DOHH2 (cell line): ENCODE data around the gene C1QTNF8.

Experiments
- H3F3A ChIP-seq: fragments of 200-600 bp; sonication (generic), shearing (Covaris generic); 2 replicates; pipeline ENCODE4 v1.6.0; 2016; ENCODE audit warnings: antibody characterized with exemption, mild to moderate bottlenecking; ENCODE audit not compliant: control insufficient read depth, insufficient read depth
- H3K27ac ChIP-seq: fragments of 200-600 bp; sonication (generic); 2 replicates; pipeline ENCODE4 v1.5.1; 2014; ENCODE audit warnings: low read depth, mild to moderate bottlenecking, low read length, moderate library complexity
- H3K27me3 ChIP-seq: fragments of 200-600 bp; sonication (generic); 2 replicates; pipeline ENCODE4 v1.6.1; 2014; ENCODE audit warnings: mild to moderate bottlenecking, low read length, mixed read lengths; ENCODE audit not compliant: control insufficient read depth
- H3K36me3 ChIP-seq: fragments of 200-600 bp; sonication (generic); 2 replicates; pipeline ENCODE4 v1.6.1; 2014; ENCODE audit warnings: mild to moderate bottlenecking, low read length, moderate library complexity, mixed read lengths; ENCODE audit not compliant: control insufficient read depth
- H3K4me1 ChIP-seq: fragments of 200-600 bp; sonication (generic); 2 replicates; pipeline ENCODE4 v1.6.1; 2014; ENCODE audit warnings: mild to moderate bottlenecking, low read length, mixed read lengths; ENCODE audit not compliant: control insufficient read depth
- H3K4me2 ChIP-seq: fragments of 200-600 bp; sonication (generic); 2 replicates; pipeline ENCODE4 v1.6.0; 2014; ENCODE audit warnings: mild to moderate bottlenecking, low read length, moderate library complexity
- H3K4me3 ChIP-seq: fragments of 200-600 bp; sonication (generic); 2 replicates; pipeline ENCODE4 v1.5.1; 2014; ENCODE audit warnings: mild to moderate bottlenecking, low read length, mixed read lengths
- H3K79me2 ChIP-seq: fragments of 200-600 bp; sonication (generic); 2 replicates; pipeline ENCODE4 v1.6.1; 2014; ENCODE audit warnings: mild to moderate bottlenecking, low read length, mixed read lengths; ENCODE audit not compliant: control insufficient read depth
- H3K9me2 ChIP-seq: fragments of 200-600 bp; sonication (generic); replicated peaks from 2 replicates; pipeline ENCODE4 v1.6.1; 2014; ENCODE audit warnings: mild to moderate bottlenecking, low read length, mixed read lengths; ENCODE audit not compliant: control insufficient read depth
- H3K9me3 ChIP-seq: fragments of 200-600 bp; sonication (generic); 2 replicates; pipeline ENCODE4 v1.6.1; 2014; ENCODE audit warnings: antibody characterized with exemption, low read length, mixed read lengths; ENCODE audit not compliant: control insufficient read depth, insufficient read depth
- H4K20me1 ChIP-seq: fragments of 200-600 bp; sonication (generic); 2 replicates; pipeline ENCODE4 v1.6.0; 2014; ENCODE audit warnings: low read depth, mild to moderate bottlenecking, antibody characterized with exemption, low read length, moderate library complexity; ENCODE audit not compliant: control insufficient read depth, insufficient read depth
- EZH2phosphoT487 ChIP-seq: fragments of 200-600 bp; sonication (generic); IDR thresholded peaks from 2 replicates; pipeline ENCODE4 v1.6.1; 2017; ENCODE audit warnings: borderline replicate concordance, mild to moderate bottlenecking, antibody characterized with exemption, low read length, moderate library complexity, mixed read lengths
- TF ChIP-seq, protein P1 (sequence below): fragments of 200-600 bp; sonication (generic); IDR thresholded peaks from one replicate; pipeline ENCODE4 v1.5.1; 2014; ENCODE audit warnings: antibody characterized with exemption, mild to moderate bottlenecking, low read depth, low read length; ENCODE audit not compliant: poor library complexity, severe bottlenecking

C1QTNF8 gene

DNA sequence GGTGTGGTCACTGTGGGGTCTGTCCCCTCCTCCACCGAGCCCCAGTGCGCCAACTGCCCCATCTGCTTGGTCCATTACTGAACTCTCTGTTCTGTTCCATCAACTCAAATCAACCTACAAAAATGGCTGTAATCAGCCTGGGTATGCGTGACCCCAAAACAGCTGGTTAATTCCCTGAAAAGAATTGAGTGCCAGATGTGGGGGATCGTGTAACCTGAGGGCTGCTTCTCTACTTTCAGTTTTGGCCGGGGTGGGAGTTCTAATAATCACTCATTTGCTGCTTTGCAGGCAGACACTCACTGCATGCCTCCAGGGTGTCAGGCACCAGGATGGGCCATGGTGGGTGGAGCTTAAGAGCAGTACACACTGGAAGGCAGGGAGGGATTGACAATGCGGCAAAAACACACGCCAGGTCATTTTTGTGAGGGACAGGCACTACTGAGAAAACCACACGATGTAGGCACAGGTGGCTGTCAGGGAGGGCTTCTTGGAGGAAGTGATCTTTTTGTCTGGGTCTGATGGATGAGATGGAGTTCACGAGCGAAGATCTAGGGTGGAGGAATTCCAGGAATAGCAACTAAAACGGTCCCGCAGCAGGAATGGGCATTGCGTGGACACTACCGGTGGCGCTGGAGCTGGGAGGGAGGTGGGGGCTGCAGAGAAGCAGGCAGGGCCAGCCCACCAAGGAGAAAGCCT is 53.8 kb downstream of the C1QTNF8 start:
- TF ChIP-seq, protein P1, sequence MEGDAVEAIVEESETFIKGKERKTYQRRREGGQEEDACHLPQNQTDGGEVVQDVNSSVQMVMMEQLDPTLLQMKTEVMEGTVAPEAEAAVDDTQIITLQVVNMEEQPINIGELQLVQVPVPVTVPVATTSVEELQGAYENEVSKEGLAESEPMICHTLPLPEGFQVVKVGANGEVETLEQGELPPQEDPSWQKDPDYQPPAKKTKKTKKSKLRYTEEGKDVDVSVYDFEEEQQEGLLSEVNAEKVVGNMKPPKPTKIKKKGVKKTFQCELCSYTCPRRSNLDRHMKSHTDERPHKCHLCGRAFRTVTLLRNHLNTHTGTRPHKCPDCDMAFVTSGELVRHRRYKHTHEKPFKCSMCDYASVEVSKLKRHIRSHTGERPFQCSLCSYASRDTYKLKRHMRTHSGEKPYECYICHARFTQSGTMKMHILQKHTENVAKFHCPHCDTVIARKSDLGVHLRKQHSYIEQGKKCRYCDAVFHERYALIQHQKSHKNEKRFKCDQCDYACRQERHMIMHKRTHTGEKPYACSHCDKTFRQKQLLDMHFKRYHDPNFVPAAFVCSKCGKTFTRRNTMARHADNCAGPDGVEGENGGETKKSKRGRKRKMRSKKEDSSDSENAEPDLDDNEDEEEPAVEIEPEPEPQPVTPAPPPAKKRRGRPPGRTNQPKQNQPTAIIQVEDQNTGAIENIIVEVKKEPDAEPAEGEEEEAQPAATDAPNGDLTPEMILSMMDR: no peak
- no peak for TF ChIP-seq EZH2phosphoT487
- no peak overlapping the region for H3K27ac ChIP-seq

DNA sequence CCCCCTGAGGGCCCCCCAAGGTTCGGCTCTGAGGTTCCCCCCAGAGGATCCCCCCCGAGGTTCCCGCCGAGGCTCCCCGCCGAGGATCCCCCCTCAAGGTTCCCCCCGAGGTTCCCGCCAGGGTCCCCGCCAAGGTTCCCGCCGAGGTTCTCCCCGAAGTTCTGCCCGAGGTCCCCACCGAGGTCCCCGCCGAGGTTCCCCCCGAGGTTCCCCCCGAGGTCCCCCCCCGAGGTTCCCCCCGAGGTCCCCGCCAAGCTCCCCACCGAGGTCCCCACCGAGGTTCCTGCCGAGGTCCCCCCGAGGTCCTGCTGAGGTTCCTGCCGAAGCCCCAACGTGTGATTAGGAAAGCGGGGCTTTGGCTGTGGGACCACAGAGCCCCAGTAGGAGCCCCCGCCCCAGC is 55.7 kb downstream of the C1QTNF8 start:
- no peak overlapping the region for H3K27ac ChIP-seq
- H4K20me1 ChIP-seq: no peaks in the 10 kb centered on the region
- no peaks in the 10 kb centered on the region for H3K27me3 ChIP-seq
- H3K4me1 ChIP-seq: no peaks in the 10 kb centered on the region
- no peaks in the 10 kb centered on the region for H3K9me2 ChIP-seq
- H3K9me3 ChIP-seq: no peaks in the 10 kb centered on the region
- H3K36me3 ChIP-seq: no peaks in the 10 kb centered on the region
- H3F3A ChIP-seq: no peaks in the 10 kb centered on the region
- H3K4me3 ChIP-seq: no peak overlapping the region
- no peak overlapping the region for H3K4me2 ChIP-seq
- TF ChIP-seq, protein P1: no peak
- TF ChIP-seq EZH2phosphoT487: no peak
- H3K79me2 ChIP-seq: no peaks in the 10 kb centered on the region

More for the DNA sequence above, 53.8 kb downstream of the C1QTNF8 start:
- Histone ChIP-seq H3K4me2 (no peak overlapping the region), H3K9me3 (no peaks in the 10 kb centered on the region), H3K9me2 (no peaks in the 10 kb centered on the region), H3K27me3 (no peaks in the 10 kb centered on the region), H3F3A (no peaks in the 10 kb centered on the region), H3K79me2 (no peaks in the 10 kb centered on the region), H3K36me3 (no peaks in the 10 kb centered on the region), H3K4me3 (no peak overlapping the region), H4K20me1 (no peaks in the 10 kb centered on the region), H3K4me1 (no peaks in the 10 kb centered on the region)

DNA sequence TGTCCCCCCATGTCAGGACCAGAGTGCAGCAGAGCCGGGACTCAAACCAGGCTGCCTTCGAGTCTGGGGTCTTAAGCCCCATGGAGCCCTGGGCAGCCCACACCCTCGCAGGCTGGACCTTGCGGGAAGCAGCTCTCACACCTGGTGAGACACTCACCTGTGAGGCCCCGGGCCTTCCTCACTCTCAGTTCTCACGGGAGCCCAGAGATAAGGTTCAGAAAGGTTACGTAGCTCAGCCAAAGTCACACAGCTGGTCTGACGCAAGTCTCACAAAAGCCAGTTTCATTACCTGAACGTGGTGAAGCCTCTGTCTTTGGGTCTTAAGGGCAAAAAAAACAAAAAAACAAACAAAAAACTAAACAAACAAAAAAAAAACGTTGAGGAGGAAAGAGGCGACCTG is 56.3 kb downstream of the C1QTNF8 start:
- no peaks in the 10 kb centered on the region for H3K9me2 ChIP-seq
- H3K79me2 ChIP-seq: no peaks in the 10 kb centered on the region
- H3K27ac ChIP-seq: no peak overlapping the region
- H3K36me3 ChIP-seq: no peaks in the 10 kb centered on the region
- no peaks in the 10 kb centered on the region for H3K9me3 ChIP-seq
- H3K4me3 ChIP-seq: no peak overlapping the region
- no peak for TF ChIP-seq EZH2phosphoT487
- TF ChIP-seq, protein P1: no peak
- H3F3A ChIP-seq: no peaks in the 10 kb centered on the region
- H3K4me2 ChIP-seq: no peak overlapping the region
- no peaks in the 10 kb centered on the region for H4K20me1 ChIP-seq
- no peaks in the 10 kb centered on the region for H3K4me1 ChIP-seq
- H3K27me3 ChIP-seq: no peaks in the 10 kb centered on the region
